Keratinocyte (primary cell): ENCODE data around the gene CRACR2B. TPM values are rescaled to one million over a fixed set of nuclear protein-coding genes. Genes with fewer than 3 reads are reported as not detected.

Experiments used
- DNase-seq: peaks from one replicate; pipeline ENCODE4 v3.0.0-alpha.2; 2011; ENCODE audit warnings: low read depth, missing footprints, low spot score
- FAIRE-seq: peaks from 2 replicates; lab custom pipeline; 2011; peaks lifted over from hg19 to GRCh38; lab: Jason Lieb, UNC
- H2AFZ ChIP-seq: 2 replicates; pipeline ENCODE4 v1.6.0; 2012; ENCODE audit warnings: low read length, control low read depth, inconsistent platforms; ENCODE audit not compliant: control insufficient read depth
- H3K27ac ChIP-seq: 2 replicates; pipeline ENCODE4 v1.5.1; 2011; ENCODE audit warnings: low read length; ENCODE audit not compliant: control insufficient read depth, insufficient read depth
- H3K27me3 ChIP-seq: 3 replicates; pipeline ENCODE4 v1.6.0; 2011; ENCODE audit warnings: low read length; ENCODE audit not compliant: control insufficient read depth, insufficient read depth; ENCODE audit errors: extremely low read depth
- H3K36me3 ChIP-seq, 2 experiments: 2 replicates in 1 of 2; 3 replicates in 1 of 2; pipeline ENCODE4 v1.5.1; 2011; ENCODE audit warnings: low read length in 2 of 2, mild to moderate bottlenecking in 1 of 2; ENCODE audit not compliant: control insufficient read depth in 2 of 2, insufficient read depth in 2 of 2; ENCODE audit errors: extremely low read depth in 1 of 2
- H3K4me1 ChIP-seq: 3 replicates; pipeline ENCODE4 v1.5.1; 2011; ENCODE audit warnings: low read length; ENCODE audit not compliant: control insufficient read depth, insufficient read depth; ENCODE audit errors: extremely low read depth
- H3K4me2 ChIP-seq: 3 replicates; pipeline ENCODE4 v1.6.0; 2011; ENCODE audit warnings: low read depth, low read length; ENCODE audit not compliant: control insufficient read depth, insufficient read depth; ENCODE audit errors: extremely low read depth
- H3K4me3 ChIP-seq, 3 experiments: fragments of 200-600 bp in 1 of 3; sonication (generic) in 1 of 3; 2 replicates in 2 of 3; 3 replicates in 1 of 3; pipeline ENCODE4 v1.5.1; 2011 to 2016; ENCODE audit warnings: low read length in 3 of 3, mild to moderate bottlenecking in 3 of 3, control low read depth in 2 of 3, inconsistent platforms in 1 of 3, low read depth in 1 of 3, mixed read lengths in 1 of 3, mixed run types in 1 of 3, moderate library complexity in 1 of 3; ENCODE audit not compliant: control insufficient read depth in 2 of 3, insufficient read depth in 2 of 3; ENCODE audit errors: extremely low read depth in 1 of 3
- H3K79me2 ChIP-seq: 2 replicates; pipeline ENCODE4 v1.6.0; 2012; ENCODE audit warnings: low read length; ENCODE audit not compliant: control insufficient read depth, insufficient read depth
- H3K9ac ChIP-seq: 3 replicates; pipeline ENCODE4 v1.6.0; 2011; ENCODE audit warnings: low read length; ENCODE audit not compliant: control insufficient read depth, insufficient read depth; ENCODE audit errors: extremely low read depth
- H3K9me1 ChIP-seq: 3 replicates; pipeline ENCODE4 v1.6.0; 2011; ENCODE audit warnings: low read length; ENCODE audit not compliant: control insufficient read depth, insufficient read depth; ENCODE audit errors: extremely low read depth
- H3K9me3 ChIP-seq: 2 replicates; pipeline ENCODE4 v1.5.1; 2012; ENCODE audit warnings: low read depth, low read length; ENCODE audit not compliant: control insufficient read depth
- H4K20me1 ChIP-seq: 3 replicates; pipeline ENCODE4 v1.6.0; 2011; ENCODE audit warnings: low read length; ENCODE audit not compliant: control insufficient read depth, insufficient read depth; ENCODE audit errors: extremely low read depth
- CTCF ChIP-seq, 3 experiments: IDR thresholded peaks in 1 of 3; conservative IDR thresholded peaks in 1 of 3; optimal IDR thresholded peaks in 1 of 3; 2 replicates in 2 of 3; 3 replicates in 1 of 3; pipeline versions ENCODE3 to v1.5.1; 2011; ENCODE audit warnings: low read length in 3 of 3, mild to moderate bottlenecking in 3 of 3, moderate library complexity in 2 of 3, control low read depth in 1 of 3, inconsistent platforms in 1 of 3; ENCODE audit not compliant: insufficient read depth in 2 of 3; ENCODE audit errors: extremely low read depth in 1 of 3
- EZH2 ChIP-seq: IDR thresholded peaks from one replicate; pipeline ENCODE4 v1.6.1; 2012; ENCODE audit warnings: inconsistent platforms, mild to moderate bottlenecking, low read length, moderate library complexity
- dilution Hi-C: fragments of 300-500 bp; cut with MboI; formaldehyde crosslinking; loops from one replicate; pipeline ENCODE4 v1.7.0; 2020; ENCODE audit warnings: low sequenced_read_pairs; ENCODE audit not compliant: extremely low pct_ligation_motif_present
- polyA plus RNA-seq, 5 experiments: library from polyadenylated mRNA; depleted of rRNA in 3 of 5; stranded (reverse) in 3 of 5; stranded (forward) in 1 of 5; unstranded in 1 of 5; fragments of >200 nt; gene quantifications; 1 replicate in 1 of 5; 2 replicates in 3 of 5; 3 replicates in 1 of 5; pipeline versions ENCODE4 v1.2.1 to v1.2.3, GENCODE V29; 2011 to 2012; ENCODE audit warnings: missing spikeins in 2 of 5, low read depth in 1 of 5, low replicate concordance in 1 of 5

The CRACR2B gene
- polyA plus RNA-seq, 1 donor (not counting 4 experiments of a cell fraction or from before 2014, with no cell fraction given), result 0.17 TPM

- peaks cover 0 to 2% of the 10 kb centered on the region in 2 experiments for H3K36me3 ChIP-seq
- dilution Hi-C loops, result no loop called here
- H3K4me1 ChIP-seq, result peaks cover 47% of the 10 kb centered on the region
- no peaks in the 10 kb centered on the region for H3K9me3 ChIP-seq
- no peak overlapping the region for H3K9ac ChIP-seq
- peaks cover 2% of the 10 kb centered on the region for H4K20me1 ChIP-seq
- H3K4me3 ChIP-seq, result peak overlapping the region in 1 of 3 experiments; percentile 42
- no peaks in the 10 kb centered on the region for H3K9me1 ChIP-seq
- peaks cover 25% of the 10 kb centered on the region for H3K79me2 ChIP-seq
- H3K27me3 ChIP-seq, result peaks cover 49% of the 10 kb centered on the region
- no peak for TF ChIP-seq EZH2
- TF ChIP-seq CTCF (optimal IDR thresholded peaks at IDR 0.05 in 1 of 3, IDR thresholded peaks at IDR 0.05 in 1 of 3, conservative IDR thresholded peaks at IDR 0.05 in 1 of 3; ENCODE audit: extremely low read depth in 1 of 3, insufficient read depth in 2 of 3, low read length in 3 of 3), result no peak
- H2AFZ ChIP-seq, result no peak overlapping the region
- DNase-seq (no peak), FAIRE-seq (no peak)
- H3K27ac ChIP-seq, result no peak overlapping the region
- peak overlapping the region; percentile 76 for H3K4me2 ChIP-seq
Observed at GRCh38 chr11:831118-831864, 3.6 kb downstream of the CRACR2B start.

- peaks cover 41% of the 10 kb centered on the region for H3K27me3 ChIP-seq
- DNase-seq (no peak), FAIRE-seq (no peak)
- TF ChIP-seq EZH2 (no peak), CTCF (optimal IDR thresholded peaks at IDR 0.05 in 1 of 3, IDR thresholded peaks at IDR 0.05 in 1 of 3, conservative IDR thresholded peaks at IDR 0.05 in 1 of 3; ENCODE audit: extremely low read depth in 1 of 3, insufficient read depth in 2 of 3, low read length in 3 of 3) (no peak)
- H3K9me1 ChIP-seq, result no peaks in the 10 kb centered on the region
- H4K20me1 ChIP-seq, result peaks cover 2% of the 10 kb centered on the region
- peak overlapping the region; percentile 34 to 48 (median 38) for H3K4me3 ChIP-seq
- no peak overlapping the region for H3K27ac ChIP-seq
- peak overlapping the region; percentile 67 for H3K4me2 ChIP-seq
- peaks cover 47% of the 10 kb centered on the region for H3K4me1 ChIP-seq
- dilution Hi-C loops, result no loop called here
- H3K79me2 ChIP-seq, result peaks cover 32% of the 10 kb centered on the region
- no peaks in the 10 kb centered on the region for H3K9me3 ChIP-seq
- H3K36me3 ChIP-seq, result peaks cover 0 to 6% of the 10 kb centered on the region in 2 experiments
- H3K9ac ChIP-seq, result peak overlapping the region; percentile 44
- no peak overlapping the region for H2AFZ ChIP-seq
Observed at GRCh38 chr11:831961-832528, 4.3 kb downstream of the CRACR2B start.
